ENCODE data around the gene TCEA2.

Gene TCEA2

DNA sequence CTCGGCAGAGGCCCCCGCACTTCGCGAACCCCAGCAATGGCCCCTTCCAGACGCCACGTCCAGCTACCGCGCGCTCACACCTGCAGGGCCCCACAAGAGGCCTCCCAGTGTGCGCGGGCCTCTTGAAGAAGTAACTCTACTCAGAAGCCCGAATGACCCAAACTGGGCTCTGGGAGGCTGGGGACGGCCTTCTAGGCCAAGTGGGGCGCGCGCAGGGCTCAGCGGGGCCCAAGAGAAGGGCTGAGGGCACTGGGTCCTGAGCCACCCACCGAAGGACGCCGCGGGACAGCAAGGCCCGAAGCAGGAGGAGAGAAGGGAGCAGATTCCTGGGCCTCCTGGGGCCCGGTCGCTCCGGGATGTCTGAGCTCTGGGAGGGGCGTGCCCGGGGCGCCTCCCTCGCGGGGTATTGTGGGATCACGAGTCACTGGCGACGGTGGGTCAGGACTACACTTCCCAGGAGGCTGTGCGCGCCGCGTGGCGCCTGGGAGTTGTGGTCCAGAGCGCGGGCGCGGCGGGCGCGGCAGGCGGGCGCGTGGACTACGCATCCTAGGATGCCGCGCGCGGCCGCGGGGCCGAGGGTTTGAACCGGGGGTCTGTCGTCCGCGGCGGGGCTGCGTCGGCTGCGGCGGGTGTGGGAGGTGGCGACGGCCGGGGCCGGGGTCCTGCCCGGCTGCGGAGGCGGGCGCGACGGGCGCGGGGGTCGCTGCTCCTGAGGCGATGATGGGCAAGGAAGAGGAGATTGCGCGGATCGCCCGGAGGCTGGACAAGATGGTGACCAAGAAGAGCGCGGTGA, at the start of gene TCEA2:
TSS of gene TCEA2 (plus strand) at position 603 of the 793 bp plus-strand sequence. CDS start at position 718, 115 bp downstream.
- DNase-seq = peak; percentile 60

DNA sequence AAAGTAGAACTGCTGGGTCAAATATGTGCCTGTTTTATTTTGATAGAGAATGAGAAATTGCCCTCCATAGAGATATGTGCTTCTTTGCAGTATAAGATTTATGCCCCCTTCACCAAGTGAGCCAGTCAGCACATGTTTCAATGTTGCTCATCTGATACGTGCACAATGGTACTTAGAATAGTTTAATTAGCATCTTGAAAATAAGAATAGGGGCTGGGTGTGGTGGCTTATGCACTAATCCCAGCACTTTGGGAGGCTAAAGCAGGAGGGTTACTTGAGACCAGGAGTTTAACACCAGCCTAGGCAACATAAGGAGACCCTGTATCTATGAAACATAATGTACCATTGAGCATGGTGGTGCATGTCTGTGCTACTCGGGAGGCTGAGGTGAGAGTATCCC, 47.4 kb upstream of the TCEA2 start:
- DNase-seq = no peak

DNA sequence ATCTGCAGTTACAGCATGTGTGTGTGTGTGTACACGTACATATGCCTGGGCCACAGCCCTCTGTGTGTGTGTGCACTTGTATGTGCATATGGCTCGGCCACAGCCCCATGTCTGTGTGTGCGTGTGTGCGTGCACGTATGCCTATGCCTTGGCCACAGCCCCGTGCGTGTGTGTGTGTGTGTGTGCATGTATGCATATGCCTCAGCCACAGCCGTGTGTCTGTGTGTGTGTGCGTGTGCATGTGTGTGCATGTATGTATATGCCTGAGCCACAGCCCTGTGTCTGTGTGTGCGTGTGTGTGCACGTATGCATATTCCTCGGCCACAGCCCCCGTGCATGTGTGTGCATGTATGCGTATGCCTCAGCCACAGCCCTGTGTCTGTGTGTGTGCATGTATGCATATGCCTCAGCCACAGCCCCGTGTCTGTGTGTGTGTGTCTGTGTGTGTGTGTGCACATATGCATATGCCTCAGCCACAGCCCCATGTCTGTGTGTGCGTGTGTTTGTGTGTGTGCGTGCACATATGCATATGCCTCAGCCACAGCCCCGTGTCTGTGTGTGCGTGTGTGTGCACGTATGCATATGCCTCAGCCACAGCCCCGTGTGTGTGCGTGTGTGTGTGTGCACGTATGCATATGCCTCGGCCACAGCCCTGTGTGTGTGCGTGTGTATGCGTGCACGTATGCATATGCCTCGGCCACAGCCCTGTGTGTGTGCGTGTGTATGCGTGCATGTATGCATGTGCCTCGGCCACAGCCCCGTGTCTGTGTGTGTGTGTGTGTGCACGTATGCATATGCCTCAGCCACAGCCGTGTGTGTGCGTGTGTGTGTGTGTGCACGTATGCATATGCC, 41.6 kb upstream of the TCEA2 start:
- no peak for DNase-seq

DNA sequence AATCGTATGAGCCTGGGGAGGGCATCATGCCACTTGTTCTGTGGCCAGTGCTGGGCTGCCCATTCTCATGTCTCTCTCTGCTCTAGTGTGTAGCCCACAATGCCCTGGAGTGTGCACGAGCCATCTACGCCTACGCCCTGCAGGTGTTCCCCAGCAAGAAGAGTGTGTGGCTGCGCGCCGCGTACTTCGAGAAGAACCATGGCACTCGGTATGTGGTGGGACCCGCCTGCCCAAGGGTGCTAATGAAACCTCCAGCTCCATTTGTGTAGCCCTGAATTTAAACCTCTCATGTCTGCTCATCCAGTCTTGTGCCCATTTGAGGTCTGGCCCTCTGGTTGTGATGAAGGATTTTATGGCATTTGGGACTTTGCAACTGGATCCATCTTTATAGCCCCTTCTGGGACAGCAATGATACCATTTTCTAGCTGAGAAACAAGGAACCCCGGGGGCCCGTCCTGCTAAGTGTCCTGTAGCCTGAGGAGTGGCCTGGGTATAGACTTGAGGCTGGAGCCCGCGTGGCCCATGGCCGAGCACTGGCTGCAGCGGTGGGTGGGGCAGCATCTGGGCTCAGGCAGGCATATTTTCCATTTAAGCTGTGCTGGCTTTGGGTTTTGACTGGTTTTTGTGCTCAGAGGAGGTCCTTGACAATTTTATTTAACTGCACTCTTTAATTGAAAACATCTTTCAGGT, 40.2 kb upstream of the TCEA2 start:
- DNase-seq = no peak

DNA sequence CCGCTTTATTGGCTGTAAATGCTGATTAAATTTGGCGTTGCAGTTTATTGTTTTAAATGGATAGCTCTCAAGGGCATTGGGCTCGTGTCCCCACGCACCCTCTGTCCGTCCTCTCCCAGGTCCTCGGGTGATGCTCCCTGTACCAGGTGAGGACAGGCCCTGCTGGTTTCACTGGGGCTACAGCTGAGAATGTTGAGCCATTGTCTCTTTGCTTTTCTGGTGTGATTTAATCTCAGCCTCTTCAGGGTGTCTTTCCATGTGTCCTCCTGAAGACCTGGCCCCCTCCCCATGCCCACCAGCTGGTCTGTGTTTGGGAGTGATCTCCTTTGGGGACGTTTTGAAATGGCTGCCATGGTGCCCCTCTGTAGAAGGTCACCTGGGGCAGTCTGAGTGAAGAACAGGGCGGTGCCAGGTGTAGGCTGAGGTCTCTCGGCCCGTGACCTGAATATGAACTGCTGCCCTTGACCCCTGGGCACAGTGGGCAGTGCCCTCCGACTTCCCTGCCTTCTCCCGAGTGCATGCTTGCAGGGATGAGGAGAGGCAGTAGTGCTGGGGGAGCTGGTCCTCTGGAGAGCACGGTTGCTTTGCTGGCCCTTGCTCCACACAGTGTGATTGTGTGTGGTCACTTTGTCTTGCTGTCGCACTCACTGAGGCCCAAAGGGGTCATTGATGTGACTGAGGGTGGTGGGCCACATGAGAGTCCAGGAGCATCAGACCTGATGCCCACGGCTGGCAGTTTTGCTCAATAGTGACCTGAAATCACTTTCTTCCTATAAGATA, 39.4 kb upstream of the TCEA2 start:
- DNase-seq = no peak

DNA sequence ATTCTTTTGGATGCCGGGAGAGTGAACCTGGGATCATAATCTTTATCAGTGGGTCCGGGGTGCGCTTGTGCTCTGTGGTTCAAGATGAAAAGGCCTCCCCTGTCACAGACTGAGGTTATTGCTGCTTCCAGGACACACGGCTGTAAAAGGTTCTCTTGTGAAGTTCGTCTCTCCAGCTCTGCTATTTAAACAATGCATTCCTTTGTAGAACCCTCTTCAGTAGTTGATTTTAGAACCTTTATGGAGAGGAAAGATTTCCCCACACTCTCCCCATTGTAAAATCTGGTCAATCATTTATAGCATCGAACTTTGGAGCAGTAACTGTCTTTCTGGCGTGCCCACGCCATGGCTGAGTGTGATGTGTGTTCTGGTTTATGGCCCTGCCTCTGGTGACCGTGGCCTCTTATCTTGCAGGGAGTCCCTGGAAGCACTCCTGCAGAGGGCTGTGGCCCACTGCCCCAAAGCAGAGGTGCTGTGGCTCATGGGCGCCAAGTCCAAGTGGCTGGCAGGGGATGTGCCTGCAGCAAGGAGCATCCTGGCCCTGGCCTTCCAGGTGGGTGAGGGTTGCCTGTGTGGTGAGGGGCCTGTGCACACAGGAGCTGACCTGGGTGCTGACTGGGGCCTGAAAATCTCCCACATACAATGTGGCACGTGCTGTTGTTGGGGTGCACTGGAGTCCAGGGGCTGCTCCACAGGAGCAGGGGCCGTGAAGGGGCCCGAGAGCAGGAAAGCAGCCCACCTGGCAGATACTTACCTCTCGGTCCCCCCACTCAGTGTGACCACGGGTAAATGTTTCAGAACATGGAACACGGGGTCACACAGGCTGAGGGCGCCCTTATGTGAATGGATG, 38.6 kb upstream of the TCEA2 start:
- DNase-seq = no peak

DNA sequence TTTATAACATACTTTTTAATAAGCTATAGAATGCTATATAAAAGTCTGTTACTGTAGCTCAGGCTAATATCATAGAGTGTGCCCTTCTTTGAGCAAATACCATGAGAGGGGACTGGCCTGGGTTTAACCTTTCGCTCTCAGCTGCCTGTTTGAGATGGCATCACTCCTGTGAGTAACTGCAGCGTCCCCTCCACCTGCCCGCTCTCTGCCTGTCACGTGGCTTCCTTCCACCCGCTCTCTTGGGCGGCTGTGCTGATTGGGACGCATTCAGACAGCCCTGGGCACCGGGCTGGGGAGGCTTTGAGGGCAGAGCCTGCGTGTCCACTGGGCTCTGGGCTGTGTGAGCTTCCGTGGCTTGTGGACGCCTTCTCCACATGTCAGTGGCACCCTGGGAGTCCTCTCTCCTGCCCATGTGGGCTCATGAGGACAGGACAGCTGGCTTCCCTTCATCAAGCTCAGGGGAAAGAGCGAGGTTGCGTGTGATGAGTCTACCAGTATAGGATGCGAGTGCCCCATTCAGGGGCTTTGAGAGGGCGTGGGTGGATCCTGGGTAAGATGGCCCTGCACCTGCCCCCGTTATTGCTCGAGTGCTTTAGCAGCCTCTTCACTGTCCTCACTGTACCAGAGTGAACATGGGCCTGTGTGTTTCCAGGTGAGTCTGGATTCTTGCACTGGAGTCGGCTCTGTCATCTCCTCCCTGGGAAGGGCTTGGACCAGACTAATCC, 37.7 kb upstream of the TCEA2 start:
- DNase-seq = no peak

DNA sequence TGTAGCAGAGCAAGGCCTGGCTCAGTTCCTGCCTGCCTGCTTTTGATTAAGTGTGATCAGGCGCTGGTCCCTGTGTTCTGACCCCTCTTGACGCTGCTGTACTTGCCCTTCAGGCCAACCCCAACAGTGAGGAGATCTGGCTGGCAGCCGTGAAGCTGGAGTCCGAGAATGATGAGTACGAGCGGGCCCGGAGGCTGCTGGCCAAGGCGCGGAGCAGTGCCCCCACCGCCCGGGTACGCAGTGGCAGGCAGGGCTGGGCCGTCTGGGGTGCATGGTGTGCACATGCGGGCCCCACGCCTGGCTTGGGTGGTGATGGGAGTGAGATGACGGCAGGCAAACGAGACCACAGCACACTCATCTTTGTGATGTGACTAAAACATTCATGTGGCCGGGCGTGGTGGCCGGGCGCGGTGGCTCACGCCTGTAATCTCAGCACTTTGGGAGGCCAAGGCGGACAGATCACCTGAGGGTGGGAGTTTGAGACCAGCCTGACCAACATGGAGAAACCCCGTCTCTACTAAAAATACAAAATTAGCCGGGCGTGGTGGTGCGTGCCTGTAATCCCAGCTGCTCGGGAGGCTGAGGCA, 37.1 kb upstream of the TCEA2 start:
- no peak for DNase-seq

DNA sequence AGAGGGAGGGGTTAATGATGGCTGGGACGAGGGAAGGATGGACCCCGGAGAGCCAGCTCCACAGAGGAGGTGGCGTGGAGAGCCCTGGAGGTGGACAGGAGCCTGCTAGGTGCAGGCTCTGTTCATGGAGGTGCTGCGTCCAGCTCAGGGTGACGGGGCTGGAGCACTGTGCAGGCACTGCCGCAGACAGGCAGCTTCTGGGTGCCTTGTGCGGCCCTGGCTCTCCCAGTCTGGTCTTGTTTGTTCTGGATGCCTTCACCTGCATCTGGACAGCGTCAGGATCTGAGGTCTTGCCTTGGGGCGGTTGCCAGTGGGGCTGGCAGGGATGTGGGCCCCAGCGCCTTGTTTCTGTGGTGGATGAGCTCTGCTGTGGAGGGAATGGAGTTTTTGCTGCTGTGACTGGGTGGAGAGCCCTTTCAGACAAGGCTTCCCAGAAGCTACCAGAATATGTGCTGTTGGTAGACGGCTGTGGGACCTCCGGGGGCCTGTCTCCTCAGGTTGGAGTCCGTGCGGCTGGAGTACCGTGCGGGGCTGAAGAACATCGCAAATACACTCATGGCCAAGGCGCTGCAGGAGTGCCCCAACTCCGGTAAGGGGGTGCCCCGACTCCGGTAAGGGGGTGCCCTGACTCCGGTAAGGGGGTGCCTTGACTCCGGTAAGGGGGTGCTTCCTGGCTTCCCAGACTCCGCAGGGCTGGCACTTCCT, 34.9 kb upstream of the TCEA2 start:
- no peak for DNase-seq

DNA sequence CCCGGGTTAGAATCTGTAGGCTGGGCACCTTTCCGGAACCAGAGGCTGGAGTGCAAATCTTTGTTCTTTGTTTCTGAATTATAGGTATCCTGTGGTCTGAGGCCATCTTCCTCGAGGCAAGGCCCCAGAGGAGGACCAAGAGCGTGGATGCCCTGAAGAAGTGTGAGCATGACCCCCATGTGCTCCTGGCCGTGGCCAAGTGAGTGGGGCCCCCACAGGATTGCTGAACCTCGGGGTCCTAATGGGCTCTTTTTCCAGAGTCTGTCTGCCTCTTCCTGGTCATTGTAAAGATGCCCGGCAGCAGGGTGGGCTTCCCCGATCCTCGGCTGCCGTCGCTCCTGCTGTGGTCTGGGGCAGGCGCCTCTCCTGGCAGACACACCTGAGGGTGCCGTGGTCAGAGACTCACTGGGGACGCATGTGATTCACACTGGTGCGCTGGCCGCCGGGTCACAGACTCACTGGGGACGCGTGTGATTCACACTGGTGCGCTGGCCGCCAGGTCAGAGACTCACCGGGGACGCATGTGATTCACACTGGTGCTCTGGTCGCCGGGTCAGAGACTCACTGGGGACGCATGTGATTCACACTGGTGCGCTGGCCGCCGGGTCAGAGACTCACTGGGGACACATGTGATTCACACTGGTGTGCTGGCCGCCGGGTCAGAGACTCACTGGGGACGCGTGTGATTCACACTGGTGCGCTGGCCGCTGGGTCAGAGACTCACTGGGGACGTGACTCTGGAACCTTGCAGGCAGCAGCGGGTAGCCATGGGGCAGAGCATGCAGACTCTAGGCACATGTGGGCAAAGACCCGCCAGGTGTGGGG, 33.5 kb upstream of the TCEA2 start:
- no peak for DNase-seq

DNA sequence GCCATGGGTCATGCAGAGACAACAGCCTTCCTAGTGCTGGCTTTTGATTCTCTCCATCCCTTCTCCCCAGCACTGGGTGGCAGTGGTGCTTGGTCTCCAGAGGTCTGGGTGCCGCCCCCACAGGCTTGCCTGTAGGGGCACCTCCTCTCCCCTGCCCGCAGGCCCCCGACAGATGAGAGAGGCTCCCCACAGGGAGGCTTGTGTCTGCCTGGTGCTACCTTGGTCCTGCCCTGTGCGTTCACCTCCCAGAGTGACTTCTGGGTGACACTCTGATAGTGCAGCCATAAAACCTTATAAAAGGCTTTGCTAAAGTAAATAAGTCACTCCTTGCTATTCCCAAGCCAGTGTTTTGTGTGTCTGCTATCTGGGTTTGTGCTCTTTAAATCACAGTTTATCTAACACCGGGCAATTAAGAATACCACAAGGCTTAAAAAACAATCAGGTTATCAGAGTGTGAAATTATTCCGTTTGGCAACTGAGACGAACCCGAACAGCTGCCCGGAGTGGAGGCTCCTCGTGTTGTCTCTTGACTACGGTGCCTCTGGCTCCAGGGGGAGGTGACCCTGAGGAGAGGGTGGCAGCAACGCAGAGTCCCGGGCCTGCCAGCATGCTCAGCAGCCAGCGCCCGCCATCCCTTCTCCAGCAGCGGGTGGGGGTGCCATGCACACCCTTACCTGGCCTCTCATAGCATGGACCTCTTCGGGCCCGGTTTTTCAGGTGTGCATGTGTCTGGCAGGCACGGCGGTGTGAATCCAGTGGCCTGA, 32.4 kb upstream of the TCEA2 start:
- DNase-seq = no peak

DNA sequence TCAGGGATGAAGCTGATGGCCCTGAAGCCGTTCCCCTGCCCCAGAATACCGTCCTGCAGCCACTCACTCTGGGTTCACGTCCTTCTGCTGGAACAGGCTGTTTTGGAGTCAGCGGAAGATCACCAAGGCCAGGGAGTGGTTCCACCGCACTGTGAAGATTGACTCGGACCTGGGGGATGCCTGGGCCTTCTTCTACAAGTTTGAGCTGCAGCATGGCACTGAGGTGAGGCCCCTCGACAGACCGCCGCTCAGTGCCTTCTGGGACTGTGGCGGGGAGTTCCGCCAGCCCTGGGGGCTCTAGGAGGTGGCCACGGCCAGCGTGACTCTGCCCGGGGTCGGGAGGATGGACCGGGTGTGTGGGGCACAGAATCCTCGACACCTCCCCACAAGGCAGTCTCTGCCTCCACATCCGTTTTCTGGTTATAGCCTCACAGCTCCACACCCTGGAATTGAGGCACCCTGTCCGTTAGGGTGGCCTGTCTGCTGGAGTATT, 31.1 kb upstream of the TCEA2 start:
- DNase-seq = no peak

DNA sequence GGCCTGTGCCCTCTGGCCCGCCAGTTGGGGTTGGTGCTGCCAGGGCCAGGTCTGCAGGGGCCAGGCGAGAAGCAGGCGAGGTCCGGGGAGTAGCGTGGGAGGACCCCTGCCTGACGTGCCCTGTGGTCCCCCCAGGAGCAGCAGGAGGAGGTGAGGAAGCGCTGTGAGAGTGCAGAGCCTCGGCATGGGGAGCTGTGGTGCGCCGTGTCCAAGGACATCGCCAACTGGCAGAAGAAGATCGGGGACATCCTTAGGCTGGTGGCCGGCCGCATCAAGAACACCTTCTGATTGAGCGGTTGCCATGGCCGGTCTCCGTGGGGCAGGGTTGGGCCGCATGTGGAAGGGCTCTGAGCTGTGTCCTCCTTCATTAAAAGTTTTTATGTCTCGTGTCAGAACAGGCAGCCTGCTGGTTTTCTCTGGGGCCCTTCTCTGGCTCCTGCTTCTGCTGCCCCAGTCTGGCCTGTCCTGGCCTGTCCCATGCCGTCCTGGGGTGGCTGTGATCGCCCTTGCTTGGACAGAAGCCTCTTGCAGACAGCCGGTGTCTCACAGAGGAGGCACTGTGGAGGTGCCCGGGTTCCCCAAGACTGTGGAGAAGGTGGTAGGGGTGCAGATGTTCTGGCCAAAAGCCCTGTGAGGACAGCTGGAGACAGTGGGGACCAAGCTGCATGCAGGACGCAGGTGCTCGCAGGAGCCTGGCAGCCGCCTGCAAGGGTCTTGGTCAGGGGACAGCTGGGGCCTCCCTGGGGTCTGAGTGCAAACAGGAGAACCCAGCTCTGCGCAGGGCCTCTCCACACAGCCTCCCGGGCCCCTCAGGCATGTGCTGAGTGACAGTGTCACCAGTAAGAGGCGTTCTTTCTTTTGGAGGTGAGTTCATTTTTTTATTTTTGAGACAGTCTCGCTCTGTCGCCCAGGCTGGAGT, 30.0 kb upstream of the TCEA2 start:
- no peak for DNase-seq

DNA sequence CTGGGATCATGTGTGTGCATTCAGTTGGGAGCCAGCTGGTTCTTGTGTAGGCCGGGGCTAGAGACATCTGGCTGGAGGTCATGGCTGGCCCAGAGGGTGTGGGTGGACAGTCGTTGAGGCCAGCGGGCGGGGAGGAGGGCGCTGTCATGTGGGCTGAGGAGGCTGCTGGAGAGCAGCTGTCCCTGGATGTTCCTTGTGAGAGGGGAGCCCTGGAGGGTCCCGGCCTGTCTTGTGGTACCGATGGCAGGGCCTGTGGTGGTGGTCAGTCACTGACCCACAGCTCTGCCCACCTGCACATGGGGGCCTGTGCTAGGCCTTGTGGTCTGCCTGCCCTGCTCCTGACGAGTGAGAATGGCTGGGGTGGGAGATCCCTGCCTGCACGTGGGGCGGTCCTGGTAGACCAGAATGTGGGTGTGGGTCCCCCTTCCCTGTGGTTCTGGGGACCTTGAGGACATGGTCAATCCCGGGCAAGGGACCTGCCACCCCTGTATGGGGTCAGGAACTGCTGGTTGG, 29.0 kb upstream of the TCEA2 start:
- DNase-seq = no peak

DNA sequence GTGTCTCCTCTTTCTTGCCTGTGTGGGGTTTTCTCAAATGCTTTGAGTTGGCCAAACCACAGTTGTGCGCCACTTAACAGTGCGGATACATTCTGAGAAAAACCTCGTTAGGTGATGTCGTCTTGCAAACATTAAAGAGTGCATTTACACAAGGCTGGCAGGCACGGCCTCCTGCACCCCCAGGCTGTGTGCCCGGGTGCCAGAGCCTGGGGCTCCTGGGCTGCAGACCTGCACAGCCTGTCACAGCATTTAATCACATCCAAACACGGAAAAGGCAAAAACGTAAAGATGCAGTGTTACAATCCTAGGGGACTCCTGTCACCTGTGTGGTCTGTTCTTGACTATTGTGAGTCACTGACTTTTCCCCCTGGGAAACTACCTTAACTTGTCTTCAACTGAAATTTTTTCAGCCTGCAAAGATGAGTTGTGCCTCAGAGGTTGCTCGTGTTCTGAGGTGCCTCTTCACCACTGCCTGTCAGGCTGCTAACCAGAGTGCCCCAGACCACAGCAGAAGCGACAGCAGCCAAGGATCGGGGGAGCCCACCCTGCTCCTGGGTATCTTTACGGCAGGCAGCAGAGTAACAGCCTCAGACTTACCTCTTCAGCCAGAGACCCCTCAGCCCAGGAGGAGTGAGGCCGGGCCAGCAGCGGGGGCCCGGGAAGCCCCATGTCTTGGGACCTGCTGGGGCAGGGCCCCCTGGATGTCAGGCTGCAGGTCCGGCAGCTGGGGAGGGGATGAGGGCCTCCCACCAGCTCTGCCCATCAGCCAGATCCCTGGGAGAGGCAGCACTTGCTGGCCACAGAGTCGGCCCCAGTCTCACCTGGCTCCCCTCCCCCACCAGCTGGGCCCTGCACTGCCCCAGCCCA, 27.7 kb upstream of the TCEA2 start:
- DNase-seq = no peak

DNA sequence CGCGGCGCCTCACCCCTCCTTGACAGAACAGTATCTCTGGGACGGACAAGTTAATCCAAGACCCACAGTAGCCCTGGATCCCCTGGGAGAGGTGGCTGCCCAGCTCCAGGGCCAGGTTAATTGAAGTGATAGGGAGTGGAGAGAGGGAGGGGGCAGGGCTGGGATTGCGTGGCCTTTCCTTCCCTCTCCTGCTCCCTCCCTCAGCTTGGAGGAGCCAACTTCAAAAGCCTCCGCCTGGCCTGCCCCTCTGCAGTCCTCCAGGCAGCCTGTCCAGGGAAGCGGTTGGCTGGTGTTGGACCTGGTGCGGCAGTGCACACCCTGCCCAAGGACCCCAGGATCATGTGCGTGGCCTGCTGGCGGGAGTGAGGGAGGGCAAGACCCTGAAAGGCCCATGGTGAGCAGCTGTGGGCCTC, 27.1 kb upstream of the TCEA2 start, which contains the start of gene C20orf204:
TSS of gene C20orf204 (plus strand) at position 250 of the 413 bp plus-strand sequence. CDS start at position 392, 142 bp downstream.
- no peak for DNase-seq

All from NCI-H1436 treated with DMSO at 0.1 percent for 48 hours (cell line).